ENCODE data around the gene SLC4A1AP.

The SLC4A1AP gene

GRCh38 chr2:27742571-27742970 lies 78.9 kb downstream of the SLC4A1AP start:
- no peak for DNase-seq (ENCODE audit: low read depth)

Data from fibroblast of gingiva (primary cell).